Smooth muscle cell (in vitro differentiated cells): Measurements from ENCODE around the gene PKNOX1. TPM values are rescaled to one million over a fixed set of nuclear protein-coding genes. Genes with fewer than 3 reads are reported as not detected.
"Not testable (repeated sequence)": the region's sequence is repeated elsewhere in the genome, so short reads cannot be mapped to it uniquely, and the experiment has no call there.

ENCODE experiments used
- DNase-seq: peaks from one replicate; lab custom pipeline; 2025; ENCODE audit not compliant: unreplicated experiment; lab: John Stamatoyannopoulos, UW
- H2AFZ ChIP-seq: fragments of 200-600 bp; sonication (generic); 2 replicates; pipeline ENCODE4 v1.6.0; 2016; ENCODE audit warnings: antibody characterized with exemption, low read depth, mild to moderate bottlenecking
- H3F3A ChIP-seq: fragments of 200-600 bp; sonication (generic); 2 replicates; pipeline ENCODE4 v1.6.0; 2017; ENCODE audit warnings: antibody characterized with exemption, low read depth
- H3K27ac ChIP-seq: fragments of 200-600 bp; sonication (generic); 2 replicates; pipeline ENCODE4 v1.5.1; 2016; ENCODE audit warnings: low read depth, mild to moderate bottlenecking
- H3K27me3 ChIP-seq: fragments of 200-600 bp; sonication (generic); 2 replicates; pipeline ENCODE4 v1.6.1; 2016; ENCODE audit warnings: low read depth, mild to moderate bottlenecking
- H3K36me3 ChIP-seq: fragments of 200-600 bp; sonication (generic); 2 replicates; pipeline ENCODE4 v1.5.1; 2016; ENCODE audit warnings: low read depth
- H3K4me1 ChIP-seq: fragments of 200-600 bp; sonication (generic); 2 replicates; pipeline ENCODE4 v1.5.1; 2016; ENCODE audit warnings: low read depth
- H3K4me2 ChIP-seq: fragments of 200-600 bp; sonication (generic); 2 replicates; pipeline ENCODE4 v1.6.0; 2016; ENCODE audit warnings: mild to moderate bottlenecking
- H3K4me3 ChIP-seq: fragments of 200-600 bp; sonication (generic); 2 replicates; pipeline ENCODE4 v1.5.1; 2016; ENCODE audit warnings: mild to moderate bottlenecking
- H3K79me2 ChIP-seq: fragments of 200-600 bp; sonication (generic); 2 replicates; pipeline ENCODE4 v1.6.0; 2016; ENCODE audit warnings: low read depth, mild to moderate bottlenecking
- H3K9ac ChIP-seq: fragments of 200-600 bp; sonication (generic); 2 replicates; pipeline ENCODE4 v1.6.0; 2016; ENCODE audit warnings: low read depth
- H3K9me3 ChIP-seq: fragments of 200-600 bp; sonication (generic); replicated peaks from 2 replicates; pipeline ENCODE4 v1.5.1; 2016; ENCODE audit warnings: low read depth
- H4K20me1 ChIP-seq: fragments of 200-600 bp; sonication (generic); 2 replicates; pipeline ENCODE4 v1.6.0; 2016; ENCODE audit warnings: low read depth
- CTCF ChIP-seq: fragments of 200-600 bp; sonication (generic); IDR thresholded peaks from 2 replicates; pipeline ENCODE4 v1.5.1; 2017; ENCODE audit warnings: borderline replicate concordance, mild to moderate bottlenecking, antibody characterized with exemption; ENCODE audit not compliant: insufficient read depth, poor library complexity, severe bottlenecking
- WGBS: methylation state at CpG from one replicate; pipeline ENCODE4 v1.1.7; 2016; ENCODE audit warnings: low lambda C conversion rate; 5-methylcytosine and 5-hydroxymethylcytosine counted together
- polyA plus RNA-seq: library from polyadenylated mRNA; unstranded; fragments of >200 nt; fragmentation: Nextera tagmentation; extraction: Ambion mirVana; gene quantifications from 2 replicates; pipeline ENCODE4 v1.2.1, GENCODE V29; 2016
- total RNA-seq: library from RNA; depleted of rRNA; stranded (reverse); fragments of >200 nt; gene quantifications from 2 replicates; pipeline ENCODE4 v1.2.3, GENCODE V29; 2014

PKNOX1 gene
- total RNA-seq: 12.4 and 28.5 TPM in 2 replicates
- 20.4 and 20.8 TPM in 2 replicates for polyA plus RNA-seq

DNA sequence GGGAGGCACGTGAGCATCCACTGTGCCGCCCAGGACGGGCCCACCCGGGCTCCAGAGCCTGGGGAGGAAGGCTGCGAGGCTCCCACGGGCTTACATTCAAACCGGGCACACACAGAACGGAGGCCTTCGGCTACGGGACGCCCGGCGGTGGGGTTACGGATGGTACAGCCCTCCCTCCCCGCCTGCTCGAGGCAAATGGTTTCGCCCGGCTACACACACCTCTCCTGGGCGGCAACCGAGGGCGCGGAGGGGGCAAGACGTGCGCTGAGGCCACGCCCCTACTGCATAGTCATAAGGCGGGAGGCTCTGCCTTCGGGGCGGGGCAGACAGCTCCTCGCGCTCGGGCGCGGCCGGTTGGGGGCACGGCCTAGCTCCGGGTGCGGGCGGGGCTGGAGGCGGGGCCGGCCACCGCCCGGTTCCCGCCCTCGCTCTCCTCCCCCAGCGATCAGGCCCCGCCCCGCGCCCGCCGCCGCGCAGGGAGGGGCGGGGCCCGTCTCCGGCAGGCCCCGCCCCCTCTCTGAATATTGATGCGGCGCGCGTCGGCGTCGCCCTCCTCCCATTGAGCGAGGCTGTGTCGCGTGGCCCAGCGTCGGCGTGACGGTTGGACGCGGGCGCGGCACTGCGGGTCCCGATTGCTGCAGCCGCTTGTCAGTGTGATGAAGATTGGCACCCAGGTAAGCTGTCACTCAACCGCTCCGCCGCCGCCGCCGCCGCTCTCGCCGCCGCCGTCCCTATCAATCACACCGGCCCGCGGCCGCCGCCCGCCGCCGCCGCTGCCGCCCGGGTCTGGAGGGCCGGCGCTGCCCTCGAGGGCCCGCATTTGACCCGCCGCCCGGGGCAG is at the start of gene PKNOX1:
PKNOX1 (plus strand) TSS at position 572 of the 841 bp plus-strand sequence. CDS start 29,820 bp downstream, outside the sequence.
- peaks cover 39% of the 10 kb centered on the region for H3K79me2 ChIP-seq
- 1% methylated on average over 56 of the region's 106 CpGs for WGBS
- no peaks in the 10 kb centered on the region for H3K27me3 ChIP-seq
- no peak for TF ChIP-seq CTCF
- no peaks in the 10 kb centered on the region for H3K36me3 ChIP-seq
- DNase-seq: peak; percentile 93
- peaks cover 11% of the 10 kb centered on the region for H3F3A ChIP-seq
- H3K9ac ChIP-seq: peak within 1 kb of the TSS; percentile 90
- peak within 1 kb of the TSS; percentile 90 for H3K4me2 ChIP-seq
- H3K4me1 ChIP-seq: peaks cover 16% of the 10 kb centered on the region
- peak within 1 kb of the TSS; percentile 92 for H3K27ac ChIP-seq
- no peaks in the 10 kb centered on the region for H4K20me1 ChIP-seq
- H2AFZ ChIP-seq: peak within 1 kb of the TSS; percentile 76
- peak within 1 kb of the TSS; percentile 73 for H3K4me3 ChIP-seq
- H3K9me3 ChIP-seq: no peaks in the 10 kb centered on the region

- H4K20me1 ChIP-seq: no peaks in the 10 kb centered on the region
- whole genome bisulfite sequencing: 66% methylated on average over 29 of the region's 29 CpGs
- H3K36me3 ChIP-seq: no peaks in the 10 kb centered on the region
- H3F3A ChIP-seq: no peaks in the 10 kb centered on the region
- no peak for DNase-seq
- H3K4me3 ChIP-seq: no peak within 1 kb of the TSS
- no peaks in the 10 kb centered on the region for H3K27me3 ChIP-seq
- H3K9me3 ChIP-seq: no peaks in the 10 kb centered on the region
- no peak within 1 kb of the TSS for H3K9ac ChIP-seq
- H3K4me2 ChIP-seq: peak within 1 kb of the TSS; percentile 75
- H3K79me2 ChIP-seq: no peaks in the 10 kb centered on the region
- TF ChIP-seq CTCF: no peak
- H2AFZ ChIP-seq: no peak within 1 kb of the TSS
- peak within 1 kb of the TSS; percentile 17 for H3K27ac ChIP-seq
- H3K4me1 ChIP-seq: peaks cover 6% of the 10 kb centered on the region
These were observed 49.0 kb upstream of the PKNOX1 start, which contains the start of gene ERVH48-1 for GRCh38 chr21:42925114-42925926. TSS of gene ERVH48-1 (minus strand) at chr21:42925630. CDS start at chr21:42919006, 6,624 bp downstream.

DNA sequence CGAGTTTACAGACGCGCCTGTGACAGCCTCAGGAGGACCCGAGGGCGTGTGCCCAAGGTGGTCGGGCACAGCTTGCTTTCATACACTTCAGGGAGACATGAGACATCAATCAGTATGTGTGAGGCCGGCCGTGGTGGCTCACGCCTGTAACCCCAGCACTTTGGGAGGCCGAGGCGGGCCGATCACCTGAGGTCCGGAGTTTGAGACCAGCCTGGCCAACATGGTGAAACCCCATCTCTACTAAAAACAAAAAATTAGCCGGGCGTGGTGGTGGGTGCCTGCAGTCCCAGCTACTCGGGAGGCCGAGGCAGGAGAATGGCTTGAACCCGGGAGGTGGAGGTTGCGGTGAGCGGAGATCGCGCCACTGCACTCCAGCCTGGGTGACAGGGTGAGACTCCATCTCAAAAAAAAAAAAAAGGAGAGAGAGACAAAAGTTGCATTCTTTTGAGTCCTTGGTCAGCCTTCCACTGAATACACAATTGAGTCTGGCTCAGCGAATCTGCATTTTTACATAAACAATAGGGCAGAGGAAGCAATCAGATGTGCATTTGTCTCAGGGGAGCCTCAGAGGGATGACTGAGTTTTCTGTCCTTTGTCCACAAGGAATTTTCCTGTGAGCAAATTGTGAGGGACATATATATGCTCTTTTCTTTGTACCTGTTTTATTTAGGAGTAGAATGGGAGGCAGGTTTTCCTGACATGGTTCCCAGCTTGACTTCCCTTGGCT is 46.7 kb upstream of the PKNOX1 start:
- not testable (repeated sequence) for H3K4me2 ChIP-seq, H4K20me1 ChIP-seq

More for the DNA sequence above, 46.7 kb upstream of the PKNOX1 start:
- 87% methylated on average over 20 of the region's 23 CpGs for WGBS
- not testable (repeated sequence) for H3K9me3 ChIP-seq, H3K79me2 ChIP-seq, H2AFZ ChIP-seq, H3K36me3 ChIP-seq, H3K4me3 ChIP-seq, H3K9ac ChIP-seq, H3K27me3 ChIP-seq, H3F3A ChIP-seq, DNase-seq, H3K4me1 ChIP-seq
- peak overlapping the region; percentile 27 for H3K27ac ChIP-seq
